GM19240 (cell line): ENCODE data around the gene CDC14A.
"Not testable (repeated sequence)": the region's sequence is repeated elsewhere in the genome, so short reads cannot be mapped to it uniquely, and the experiment has no call there.

ENCODE experiments used
- DNase-seq: peaks from one replicate; pipeline ENCODE4 v3.0.0; 2011; ENCODE audit warnings: low spot score; ENCODE audit not compliant: insufficient read length

The CDC14A gene, protein sequence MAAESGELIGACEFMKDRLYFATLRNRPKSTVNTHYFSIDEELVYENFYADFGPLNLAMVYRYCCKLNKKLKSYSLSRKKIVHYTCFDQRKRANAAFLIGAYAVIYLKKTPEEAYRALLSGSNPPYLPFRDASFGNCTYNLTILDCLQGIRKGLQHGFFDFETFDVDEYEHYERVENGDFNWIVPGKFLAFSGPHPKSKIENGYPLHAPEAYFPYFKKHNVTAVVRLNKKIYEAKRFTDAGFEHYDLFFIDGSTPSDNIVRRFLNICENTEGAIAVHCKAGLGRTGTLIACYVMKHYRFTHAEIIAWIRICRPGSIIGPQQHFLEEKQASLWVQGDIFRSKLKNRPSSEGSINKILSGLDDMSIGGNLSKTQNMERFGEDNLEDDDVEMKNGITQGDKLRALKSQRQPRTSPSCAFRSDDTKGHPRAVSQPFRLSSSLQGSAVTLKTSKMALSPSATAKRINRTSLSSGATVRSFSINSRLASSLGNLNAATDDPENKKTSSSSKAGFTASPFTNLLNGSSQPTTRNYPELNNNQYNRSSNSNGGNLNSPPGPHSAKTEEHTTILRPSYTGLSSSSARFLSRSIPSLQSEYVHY

GRCh38 chr1:100352267-100353070 lies at the start of gene CDC14A:
Gene CDC14A (plus strand): TSS chr1:100352506. CDS start chr1:100352955, 449 bp downstream.
- peak; percentile 43 for DNase-seq

DNA sequence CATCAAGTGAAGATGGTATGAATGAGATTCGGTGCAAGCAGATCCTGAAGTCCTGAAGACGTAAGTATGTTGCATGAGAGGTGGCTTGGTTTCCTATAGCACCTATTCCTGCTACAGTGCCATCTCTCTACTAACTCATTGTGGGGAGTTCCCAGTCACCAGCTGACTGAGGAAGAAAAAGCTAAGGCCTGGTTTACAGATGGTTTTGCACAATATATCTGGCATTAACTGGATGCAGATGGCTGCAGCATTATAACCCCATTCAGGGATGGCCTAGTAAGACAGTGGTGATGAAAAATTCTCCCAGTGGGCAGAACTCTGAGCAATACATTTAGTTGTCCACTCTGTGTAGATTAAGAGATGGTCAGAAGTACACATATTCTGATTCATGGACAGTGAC lies 49.6 kb upstream of the CDC14A start:
- DNase-seq: no peak

- no peak for DNase-seq
These were observed 48.1 kb upstream of the CDC14A start for GRCh38 chr1:100304227-100304626.

GRCh38 chr1:100304921-100305320 lies 47.4 kb upstream of the CDC14A start:
- no peak for DNase-seq

- no peak for DNase-seq
These were observed 46.4 kb upstream of the CDC14A start for GRCh38 chr1:100305954-100306353.

GRCh38 chr1:100306735-100307313 lies 45.5 kb upstream of the CDC14A start:
- DNase-seq: no peak

DNA sequence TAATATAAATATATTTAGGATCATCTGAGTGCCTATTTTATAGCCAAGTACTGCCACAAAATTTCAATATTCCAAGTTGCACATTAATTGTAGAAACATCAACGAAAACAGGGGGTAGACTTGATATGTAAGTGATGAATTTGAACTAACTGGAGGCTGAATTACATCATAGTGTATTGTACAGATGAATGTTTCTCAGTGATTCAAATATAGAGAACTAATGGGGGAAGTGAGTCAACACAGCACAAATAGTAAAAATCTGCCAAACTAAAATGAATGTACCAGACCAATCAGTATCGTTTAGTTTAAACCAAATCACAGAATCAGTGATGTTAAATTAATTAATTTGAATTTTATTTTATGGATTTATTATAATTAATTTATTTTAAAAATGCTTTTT lies 43.5 kb upstream of the CDC14A start:
- no peak for DNase-seq

- DNase-seq: no peak
These were observed 42.4 kb upstream of the CDC14A start for GRCh38 chr1:100309863-100310262.

- DNase-seq: no peak
These were observed 38.9 kb upstream of the CDC14A start for GRCh38 chr1:100313382-100313781.

DNA sequence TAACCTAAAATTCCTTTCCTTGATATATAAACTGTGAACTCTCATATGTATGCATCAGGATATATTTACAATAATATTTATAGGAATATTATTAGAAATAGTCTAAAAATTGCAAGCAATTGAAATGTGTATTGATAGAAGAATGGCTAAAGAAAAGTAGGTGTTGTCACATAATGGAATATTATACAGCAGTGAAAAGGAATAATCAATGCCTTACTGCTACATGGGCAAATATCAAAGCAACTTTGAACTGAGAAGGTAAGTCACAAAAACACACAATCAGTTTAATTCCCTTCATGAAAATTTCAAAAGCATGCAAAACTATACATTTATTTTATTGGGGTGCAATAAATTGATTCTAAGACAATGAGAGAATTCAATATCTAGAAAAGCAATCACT lies 35.7 kb upstream of the CDC14A start:
- no peak for DNase-seq

DNA sequence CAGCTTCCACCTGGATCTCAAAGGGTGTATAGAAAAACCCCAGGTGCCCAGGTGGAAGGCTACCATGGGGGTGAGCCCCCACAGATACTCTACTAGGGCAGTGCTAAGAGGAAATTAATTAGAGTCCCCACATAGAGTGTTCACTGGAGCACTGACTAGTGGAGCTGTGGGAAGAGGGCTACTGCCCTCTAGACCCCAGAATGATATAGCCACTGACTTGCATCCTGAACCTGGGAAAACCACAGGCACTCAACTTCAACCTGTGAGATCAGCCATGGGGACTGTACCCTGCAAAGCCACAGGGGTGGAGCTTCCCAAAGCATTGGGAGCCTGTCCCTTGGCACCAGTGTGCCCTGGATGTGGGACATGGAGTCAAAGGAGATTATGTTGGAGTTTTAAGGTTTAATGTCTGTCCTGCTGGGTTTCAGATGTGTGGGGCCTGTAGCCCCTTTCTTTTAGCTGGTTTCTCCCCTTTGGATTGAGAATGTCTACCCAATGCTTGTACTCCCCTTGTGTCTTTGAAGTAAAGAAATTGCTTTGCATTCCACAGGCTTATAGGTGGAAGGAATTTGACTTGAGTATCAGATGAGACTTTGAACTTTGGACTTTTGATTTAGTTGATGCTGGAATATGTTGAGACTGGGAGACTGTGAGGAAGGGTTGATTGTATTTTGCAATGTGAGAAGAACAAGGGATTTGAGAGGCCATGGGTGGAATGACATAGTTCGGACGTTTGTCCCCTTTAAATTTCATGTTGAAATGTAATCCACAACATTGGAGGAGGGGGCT lies 31.8 kb upstream of the CDC14A start:
- DNase-seq: no peak

- DNase-seq: no peak
These were observed 31.2 kb upstream of the CDC14A start for GRCh38 chr1:100321100-100321493.

DNA sequence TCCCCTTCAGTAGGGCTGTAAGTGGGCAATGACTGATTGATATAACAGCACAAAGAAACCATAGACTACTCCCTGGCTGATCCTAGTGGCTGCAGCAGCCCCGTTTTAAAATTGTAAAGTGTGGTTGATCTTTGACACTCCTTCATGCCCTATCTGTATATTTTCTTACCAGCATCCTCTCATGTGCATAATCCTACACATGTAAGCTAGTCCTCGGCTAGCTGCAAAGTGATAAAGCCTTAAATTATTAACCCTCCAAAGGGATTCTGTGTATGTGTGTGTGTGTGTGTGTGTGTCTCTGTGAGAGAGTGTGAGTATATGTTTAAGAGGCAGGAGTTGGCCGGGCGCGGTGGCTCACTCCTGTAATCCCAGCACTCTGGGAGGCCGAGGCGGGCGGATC lies 30.8 kb upstream of the CDC14A start:
- no peak for DNase-seq

GRCh38 chr1:100322436-100323211 lies 29.7 kb upstream of the CDC14A start:
- DNase-seq: no peak

DNA sequence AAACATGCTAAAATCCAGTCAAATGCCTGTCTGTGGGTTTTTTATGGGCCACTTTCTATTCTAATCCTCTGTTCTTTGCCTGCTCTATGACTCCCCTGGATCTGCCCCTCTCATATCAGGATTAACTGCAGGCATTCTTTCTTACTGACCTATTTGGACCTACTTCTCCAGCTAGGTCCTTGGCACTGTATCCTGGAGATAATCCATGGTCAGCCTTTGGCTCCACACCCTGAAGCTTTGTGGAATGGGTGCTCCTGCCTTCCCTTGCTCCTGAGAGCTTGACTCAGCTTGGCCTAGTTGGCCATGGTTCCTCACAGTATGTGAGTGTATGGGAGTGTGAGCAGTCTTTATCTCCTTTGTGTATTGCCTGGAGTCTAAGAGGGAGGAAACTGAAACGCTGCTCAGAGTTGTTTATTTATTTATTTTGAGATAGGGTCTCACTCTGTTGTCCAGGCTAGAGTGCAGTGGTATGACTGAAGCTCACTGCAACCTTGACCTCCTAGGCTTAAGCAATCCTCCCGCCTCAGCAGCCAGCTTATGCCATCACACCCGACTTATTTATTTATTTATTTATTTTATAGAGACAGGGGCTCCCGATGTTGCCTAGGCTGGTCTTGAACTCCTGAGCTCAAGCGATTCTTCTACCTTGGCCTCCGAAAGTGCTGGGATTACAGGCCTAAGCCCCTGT lies 28.7 kb upstream of the CDC14A start:
- no peak for DNase-seq

- no peak for DNase-seq
These were observed 26.6 kb upstream of the CDC14A start for GRCh38 chr1:100325415-100326324.

DNA sequence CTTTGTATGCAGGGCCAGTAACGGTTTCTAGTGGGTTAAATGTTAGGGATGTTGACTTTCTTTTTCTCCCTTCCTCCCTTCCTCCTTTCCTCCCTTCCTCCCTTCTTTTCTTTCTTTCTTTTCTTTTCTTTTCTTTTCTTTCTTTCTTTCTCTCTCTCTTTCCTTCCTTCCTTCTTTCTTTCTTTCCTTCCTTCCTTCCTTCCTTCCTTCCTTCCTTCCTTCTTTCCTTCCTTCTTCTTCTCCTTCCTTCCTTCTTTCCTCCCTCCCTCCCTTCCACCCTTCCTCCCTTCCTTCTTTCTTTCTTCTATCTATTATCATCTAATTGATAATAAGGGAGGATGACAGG lies 26.0 kb upstream of the CDC14A start:
- DNase-seq: not testable (repeated sequence)

DNA sequence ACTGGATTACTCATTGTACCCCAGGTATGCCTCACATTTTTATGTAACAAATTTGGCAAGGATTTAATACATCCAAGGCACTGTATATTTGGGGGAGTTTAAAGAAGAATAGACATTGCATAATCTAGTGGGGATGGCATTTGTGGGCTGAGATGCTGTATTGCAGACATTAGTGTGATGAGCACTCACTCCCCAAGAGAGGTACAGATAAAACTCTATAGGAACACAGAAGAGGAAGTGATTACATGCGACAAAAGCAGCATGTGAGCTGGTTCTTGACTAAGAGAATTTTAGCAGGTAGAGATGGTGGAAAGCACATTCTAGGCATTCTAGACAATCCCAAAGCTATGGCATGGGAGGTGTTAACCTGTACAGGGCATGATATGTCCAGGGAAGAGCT lies 24.2 kb upstream of the CDC14A start:
- no peak for DNase-seq

GRCh38 chr1:100331146-100331545 lies 21.2 kb upstream of the CDC14A start:
- DNase-seq: not testable (repeated sequence)
